ENCODE data around the gene ASS1.

ASS1 gene

GRCh38 chr9:130484362-130485072 lies 39.8 kb downstream of the ASS1 start:
- Histone ChIP-seq H3K9me3 (ENCODE audit: insufficient read depth, low read length, severe bottlenecking) (no peaks in the 10 kb centered on the region), H3K4me2 (ENCODE audit: insufficient read depth, low read length) (no peak overlapping the region), H4K20me1 (ENCODE audit: insufficient read depth, low read length) (no peaks in the 10 kb centered on the region), H2AFZ (ENCODE audit: low read depth, low read length) (no peak overlapping the region), H3K9ac (ENCODE audit: low read depth, low read length) (no peak overlapping the region), H3K4me3 (ENCODE audit: low read depth in 1 of 2, low read length in 2 of 2) (no peak overlapping the region), H3K27me3 (ENCODE audit: insufficient read depth, low read length, poor library complexity) (no peaks in the 10 kb centered on the region), H3K4me1 (ENCODE audit: insufficient read depth, low read length) (no peaks in the 10 kb centered on the region), H3K36me3 (ENCODE audit: insufficient read depth, low read length) (no peaks in the 10 kb centered on the region), H3K27ac (ENCODE audit: low read length) (no peak overlapping the region), H3K79me2 (ENCODE audit: insufficient read depth, low read length) (no peaks in the 10 kb centered on the region)
- no peak for TF ChIP-seq EZH2 (IDR thresholded peaks at IDR 0.05; ENCODE audit: borderline replicate concordance, low read depth, low read length, severe bottlenecking)
- no peak for TF ChIP-seq CTCF (IDR thresholded peaks at IDR 0.05; ENCODE audit: borderline replicate concordance, extremely low read depth, low read length, poor library complexity, severe bottlenecking)
- ATAC-seq (ENCODE audit: insufficient read depth, low read depth) (no peak), DNase-seq (no peak)

GRCh38 chr9:130486103-130486502 lies 41.3 kb downstream of the ASS1 start:
- H3K4me1 ChIP-seq (ENCODE audit: insufficient read depth, low read length): no peaks in the 10 kb centered on the region
- H3K4me2 ChIP-seq (ENCODE audit: insufficient read depth, low read length): no peak overlapping the region
- no peaks in the 10 kb centered on the region for H3K36me3 ChIP-seq (ENCODE audit: insufficient read depth, low read length)
- H3K79me2 ChIP-seq (ENCODE audit: insufficient read depth, low read length): no peaks in the 10 kb centered on the region
- no peak for ATAC-seq (ENCODE audit: insufficient read depth, low read depth)
- no peaks in the 10 kb centered on the region for H3K27me3 ChIP-seq (ENCODE audit: insufficient read depth, low read length, poor library complexity)
- no peak for DNase-seq
- H3K9me3 ChIP-seq (ENCODE audit: insufficient read depth, low read length, severe bottlenecking): no peaks in the 10 kb centered on the region
- no peak for TF ChIP-seq CTCF (IDR thresholded peaks at IDR 0.05; ENCODE audit: borderline replicate concordance, extremely low read depth, low read length, poor library complexity, severe bottlenecking)
- no peak for TF ChIP-seq EZH2 (IDR thresholded peaks at IDR 0.05; ENCODE audit: borderline replicate concordance, low read depth, low read length, severe bottlenecking)
- H2AFZ ChIP-seq (ENCODE audit: low read depth, low read length): no peak overlapping the region
- H3K27ac ChIP-seq (ENCODE audit: low read length): no peak overlapping the region
- no peak overlapping the region for H3K4me3 ChIP-seq (ENCODE audit: low read depth in 1 of 2, low read length in 2 of 2)
- no peaks in the 10 kb centered on the region for H4K20me1 ChIP-seq (ENCODE audit: insufficient read depth, low read length)
- H3K9ac ChIP-seq (ENCODE audit: low read depth, low read length): no peak overlapping the region

- H3K36me3 ChIP-seq (ENCODE audit: insufficient read depth, low read length): no peaks in the 10 kb centered on the region
- no peak overlapping the region for H2AFZ ChIP-seq (ENCODE audit: low read depth, low read length)
- no peak overlapping the region for H3K4me2 ChIP-seq (ENCODE audit: insufficient read depth, low read length)
- no peaks in the 10 kb centered on the region for H3K27me3 ChIP-seq (ENCODE audit: insufficient read depth, low read length, poor library complexity)
- no peak overlapping the region for H3K9ac ChIP-seq (ENCODE audit: low read depth, low read length)
- no peak overlapping the region for H3K4me3 ChIP-seq (ENCODE audit: low read depth in 1 of 2, low read length in 2 of 2)
- no peaks in the 10 kb centered on the region for H3K4me1 ChIP-seq (ENCODE audit: insufficient read depth, low read length)
- TF ChIP-seq EZH2 (IDR thresholded peaks at IDR 0.05; ENCODE audit: borderline replicate concordance, low read depth, low read length, severe bottlenecking) (no peak), CTCF (IDR thresholded peaks at IDR 0.05; ENCODE audit: borderline replicate concordance, extremely low read depth, low read length, poor library complexity, severe bottlenecking) (no peak)
- H3K9me3 ChIP-seq (ENCODE audit: insufficient read depth, low read length, severe bottlenecking): no peaks in the 10 kb centered on the region
- no peak for DNase-seq
- no peaks in the 10 kb centered on the region for H4K20me1 ChIP-seq (ENCODE audit: insufficient read depth, low read length)
- no peak overlapping the region for H3K27ac ChIP-seq (ENCODE audit: low read length)
- no peaks in the 10 kb centered on the region for H3K79me2 ChIP-seq (ENCODE audit: insufficient read depth, low read length)
- no peak for ATAC-seq (ENCODE audit: insufficient read depth, low read depth)
Observed at GRCh38 chr9:130487500-130487899, 42.7 kb downstream of the ASS1 start.
